Activated CD8-positive, alpha-beta memory T cell treated with anti-CD3 and anti-CD28 coated beads, Interleukin-2, amount 50 U/mL, for 4 hours (primary cell): ENCODE data around the gene HAPSTR1.
"Not testable (repeated sequence)": the region's sequence is repeated elsewhere in the genome, so short reads cannot be mapped to it uniquely, and the experiment has no call there.

Experiments used
- DNase-seq: peaks from one replicate; pipeline ENCODE4 v3.0.0-alpha.2; 2020

Gene HAPSTR1

GRCh38 chr16:9090960-9091866 is at the start of gene HAPSTR1:
TSS of gene HAPSTR1 (plus strand) at chr16:9091644. CDS start at chr16:9092045, 401 bp downstream.
- DNase-seq, result peak; percentile 98

DNA sequence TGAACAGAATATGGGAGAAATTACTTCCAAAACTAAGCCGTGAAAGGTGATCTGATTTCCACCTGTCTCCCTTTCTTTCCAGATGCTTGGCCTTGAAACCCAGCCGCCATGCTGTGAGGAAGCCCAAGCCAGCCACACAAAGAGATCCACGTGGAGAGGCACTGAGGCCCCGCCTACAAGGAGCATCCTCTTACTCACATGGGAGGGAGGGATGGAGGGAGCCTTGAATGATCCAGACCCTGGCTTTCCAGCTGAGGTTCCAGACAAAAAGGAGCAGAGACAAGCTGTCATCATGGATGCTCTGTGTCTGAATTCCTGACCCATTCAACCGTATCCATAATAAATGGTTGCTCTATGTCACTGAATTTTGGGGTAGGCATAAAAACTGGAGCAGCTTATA is 48.9 kb upstream of the HAPSTR1 start:
- no peak for DNase-seq

DNA sequence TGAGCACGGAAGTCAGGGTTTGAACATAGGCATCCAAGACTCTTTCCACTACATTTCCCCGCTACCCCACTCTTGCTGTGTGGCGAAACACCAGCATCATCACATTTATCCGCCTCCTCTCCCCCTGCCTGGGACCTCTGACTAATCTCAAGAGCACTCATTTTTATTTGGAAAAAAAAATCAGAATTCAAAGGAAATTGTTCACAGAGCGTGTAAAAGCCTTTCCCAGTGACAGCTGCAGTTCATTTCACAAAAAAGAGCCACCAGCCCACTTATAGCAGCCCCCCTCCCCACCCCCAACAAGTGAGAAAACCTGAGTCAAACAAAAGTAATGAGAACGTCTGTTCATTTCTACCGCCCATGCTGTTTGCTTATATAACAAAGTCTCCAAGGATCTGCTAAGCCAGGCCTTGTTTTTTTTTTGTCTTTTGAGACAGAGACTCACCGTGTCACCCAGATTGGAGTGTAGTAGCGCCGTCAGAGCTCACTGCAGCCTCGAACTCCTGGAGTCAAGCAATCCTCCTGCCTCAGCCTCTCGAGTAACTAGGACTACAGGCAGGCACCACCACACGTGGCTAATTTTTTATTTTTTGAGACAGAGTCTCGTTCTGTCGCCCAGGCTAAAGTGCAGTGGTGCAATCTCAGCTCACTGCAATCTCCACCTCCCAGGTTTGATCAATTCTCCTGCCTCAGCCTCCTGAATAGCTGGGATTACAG is 48.3 kb upstream of the HAPSTR1 start:
- no peak for DNase-seq

GRCh38 chr16:9045562-9045961 is 45.9 kb upstream of the HAPSTR1 start:
- DNase-seq, result not testable (repeated sequence)

DNA sequence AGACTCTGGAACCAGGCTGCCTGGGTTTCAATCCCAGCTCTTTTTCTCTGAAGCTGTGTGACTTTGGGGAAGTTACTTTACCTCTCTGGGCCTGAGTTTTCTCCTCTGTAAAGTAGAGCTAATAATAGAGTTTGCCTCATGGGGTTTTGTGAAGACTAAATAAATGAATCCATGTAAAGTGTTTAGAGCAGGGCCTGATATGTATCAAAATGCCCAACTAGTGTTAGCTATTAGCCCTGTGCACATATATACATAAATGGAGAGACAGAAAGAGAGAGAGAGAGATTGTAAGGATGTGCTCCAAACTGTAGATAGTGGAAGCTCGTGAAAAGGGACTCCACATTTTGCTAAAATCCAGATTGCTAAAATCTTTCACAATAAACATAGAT is 44.8 kb upstream of the HAPSTR1 start:
- DNase-seq, result no peak

GRCh38 chr16:9047689-9048301 is 43.6 kb upstream of the HAPSTR1 start:
- DNase-seq, result peak; percentile 49

DNA sequence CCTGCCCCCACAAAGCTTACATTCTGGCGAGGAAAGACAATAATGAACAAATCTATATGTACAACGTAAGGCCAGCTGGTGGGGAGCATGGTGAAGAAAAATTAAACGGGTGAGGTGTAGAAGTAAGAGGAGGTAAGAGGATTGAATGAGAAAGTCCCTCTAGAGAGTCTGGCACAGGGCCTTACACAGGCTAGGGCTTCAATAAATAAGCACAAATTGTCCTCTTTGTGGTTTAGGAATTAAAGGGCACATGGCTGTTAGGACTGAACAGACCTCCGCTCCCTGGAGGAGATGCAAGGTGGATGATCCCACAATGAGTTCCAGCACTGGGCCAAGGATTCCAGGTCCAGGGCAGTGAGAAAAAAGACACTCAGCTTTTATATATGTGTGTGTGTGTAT is 43.1 kb upstream of the HAPSTR1 start:
- no peak for DNase-seq

- no peak for DNase-seq
These were observed 42.2 kb upstream of the HAPSTR1 start for GRCh38 chr16:9049241-9049640.

- peak; percentile 20 for DNase-seq
These were observed 41.2 kb upstream of the HAPSTR1 start for GRCh38 chr16:9050102-9050830.

- DNase-seq, result no peak
These were observed 38.3 kb upstream of the HAPSTR1 start for GRCh38 chr16:9053006-9053601.

GRCh38 chr16:9054460-9054859 is 37.0 kb upstream of the HAPSTR1 start:
- no peak for DNase-seq

- no peak for DNase-seq
These were observed 36.3 kb upstream of the HAPSTR1 start for GRCh38 chr16:9055115-9055514.

DNA sequence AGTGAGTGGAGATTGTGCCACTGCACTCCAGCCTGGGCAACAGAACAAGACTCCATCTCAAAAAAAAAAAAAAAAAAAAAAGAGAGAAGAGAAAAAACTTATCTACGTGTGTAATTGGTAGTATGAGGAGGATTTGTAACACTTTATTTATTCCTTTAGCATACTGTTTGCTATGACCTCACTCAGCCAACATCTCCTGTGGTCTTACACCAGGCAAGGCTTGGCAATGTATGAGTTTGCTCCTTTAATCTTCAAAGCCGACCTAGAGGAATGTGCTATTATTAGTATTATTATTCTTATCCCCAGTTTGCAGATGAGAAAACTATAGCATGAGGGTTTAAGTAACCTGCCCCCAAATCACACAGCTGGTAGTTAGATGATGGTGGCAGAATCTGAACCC is 35.8 kb upstream of the HAPSTR1 start:
- DNase-seq, result no peak

DNA sequence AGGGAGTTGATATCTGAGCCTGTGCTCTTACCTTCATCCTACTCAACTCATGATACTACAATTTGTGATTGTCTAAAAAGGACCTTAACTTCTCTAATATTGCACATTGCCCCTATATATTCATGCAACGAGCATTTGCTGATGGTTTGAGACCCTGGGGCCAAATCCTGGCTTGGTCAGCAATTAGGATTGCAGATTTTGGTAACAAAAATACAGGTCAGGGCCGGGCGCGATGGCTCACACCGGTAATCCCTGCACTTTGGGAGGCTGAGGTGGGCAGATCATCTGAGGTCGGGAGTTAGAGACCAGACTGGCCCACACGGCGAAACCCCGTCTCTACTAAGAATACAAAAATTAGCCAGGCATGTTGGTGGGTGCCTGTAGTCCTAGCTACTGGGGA is 35.4 kb upstream of the HAPSTR1 start:
- DNase-seq, result no peak

GRCh38 chr16:9058211-9058610 is 33.2 kb upstream of the HAPSTR1 start:
- no peak for DNase-seq

- DNase-seq, result no peak
These were observed 31.2 kb upstream of the HAPSTR1 start for GRCh38 chr16:9060225-9060624.

DNA sequence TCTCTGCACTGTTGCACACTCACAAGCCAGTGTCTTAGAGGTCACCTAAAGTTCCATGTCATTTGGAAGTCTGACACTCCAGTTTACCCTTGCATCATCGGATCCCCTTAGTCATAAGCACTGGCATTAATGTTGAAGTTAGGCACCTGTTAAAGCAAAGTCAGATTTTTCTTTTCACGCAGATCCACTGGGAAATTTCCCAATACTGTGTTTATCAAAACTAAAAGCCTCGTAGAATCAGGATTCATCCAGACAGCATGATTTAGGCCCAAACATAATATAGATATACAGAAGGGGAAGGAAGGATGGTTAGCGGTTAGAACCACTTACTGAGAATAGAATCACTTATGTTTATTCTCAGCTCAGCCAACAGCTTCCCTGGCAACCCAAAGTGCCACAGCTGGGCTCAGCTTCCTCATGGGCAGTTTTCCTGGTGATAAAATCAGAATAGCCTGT is 30.1 kb upstream of the HAPSTR1 start:
- DNase-seq, result no peak

GRCh38 chr16:9062301-9062700 is 29.1 kb upstream of the HAPSTR1 start:
- DNase-seq, result no peak

- no peak for DNase-seq
These were observed 26.4 kb upstream of the HAPSTR1 start for GRCh38 chr16:9065077-9065476.

DNA sequence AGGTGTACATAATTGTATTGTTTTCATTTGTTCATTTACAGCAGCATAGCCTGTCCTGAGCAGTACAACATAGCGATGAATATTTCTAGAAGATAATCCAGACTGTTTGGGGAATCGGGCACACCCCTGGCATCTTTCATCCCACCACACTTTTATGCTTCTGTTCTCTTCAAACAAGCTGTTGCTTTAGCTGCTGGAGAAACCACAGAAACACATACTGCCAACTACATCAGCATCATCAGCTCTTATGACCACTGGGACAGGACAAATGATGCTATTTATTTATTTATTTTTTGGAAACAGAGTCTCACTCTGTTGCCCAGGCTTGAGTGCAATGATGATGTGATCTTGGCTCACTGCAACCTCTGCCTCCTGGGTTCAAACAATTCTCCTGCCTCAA is 22.6 kb upstream of the HAPSTR1 start:
- no peak for DNase-seq

DNA sequence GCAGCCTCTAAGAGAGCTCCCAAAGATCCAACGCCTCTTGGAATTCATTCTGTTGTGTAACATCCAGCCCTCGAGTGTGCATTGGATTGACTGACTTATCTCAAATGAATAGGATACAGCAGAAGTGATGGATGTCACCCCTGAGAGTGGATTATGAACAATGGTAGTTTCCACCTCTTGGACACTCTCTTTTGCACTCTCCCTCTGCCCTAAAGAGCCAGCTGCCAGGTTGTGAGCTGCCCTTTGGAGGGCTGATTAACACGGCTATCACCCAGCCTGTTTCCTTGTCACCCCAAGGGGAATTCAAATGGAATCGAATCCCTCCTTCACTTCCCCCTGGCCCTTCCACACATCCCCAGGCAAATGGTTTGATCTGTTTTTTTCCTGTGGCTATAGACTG is 21.2 kb upstream of the HAPSTR1 start:
- no peak for DNase-seq

- no peak for DNase-seq
These were observed 20.1 kb upstream of the HAPSTR1 start for GRCh38 chr16:9071377-9071776.
